Parathyroid adenoma (tissue), 2 donors: ENCODE measurements around the gene LRRC10.

Source experiments
- H2AFZ ChIP-seq: fragments of 300-600 bp; sonication (generic); one replicate; pipeline ENCODE4 v1.7.0; 2017; ENCODE audit warnings: antibody characterized with exemption, mild to moderate bottlenecking
- H3K27ac ChIP-seq: fragments of 300-600 bp; sonication (generic); one replicate; pipeline ENCODE4 v1.7.0; 2017
- H3K27me3 ChIP-seq: fragments of 300-600 bp; sonication (generic); one replicate; pipeline ENCODE4 v1.7.0; 2017; ENCODE audit warnings: low read length; ENCODE audit not compliant: control insufficient read depth, insufficient read depth
- H3K36me3 ChIP-seq: fragments of 300-600 bp; sonication (generic); one replicate; pipeline ENCODE4 v1.7.0; 2017; ENCODE audit warnings: low read length; ENCODE audit not compliant: control insufficient read depth, insufficient read depth
- H3K4me1 ChIP-seq: fragments of 300-600 bp; sonication (generic); one replicate; pipeline ENCODE4 v1.7.0; 2017; ENCODE audit warnings: control low read depth
- H3K4me2 ChIP-seq: fragments of 300-600 bp; sonication (generic); one replicate; pipeline ENCODE4 v1.7.0; 2017; ENCODE audit warnings: low read length
- H3K4me3 ChIP-seq: fragments of 300-600 bp; sonication (generic); one replicate; pipeline ENCODE4 v1.7.0; 2017; ENCODE audit warnings: low read depth, low read length
- H3K79me2 ChIP-seq: fragments of 300-600 bp; sonication (generic); one replicate; pipeline ENCODE4 v1.7.0; 2017; ENCODE audit warnings: control low read depth
- H3K9ac ChIP-seq: fragments of 300-600 bp; sonication (generic); one replicate; pipeline ENCODE4 v1.7.0; 2017; ENCODE audit warnings: mild to moderate bottlenecking
- H3K9me3 ChIP-seq: fragments of 300-600 bp; sonication (generic); one replicate; pipeline ENCODE4 v1.7.0; 2017; ENCODE audit warnings: low read length; ENCODE audit not compliant: control insufficient read depth
- TF ChIP-seq, protein P1 (sequence below): fragments of 300-600 bp; sonication (generic); IDR thresholded peaks from one replicate; pipeline ENCODE4 v1.7.0; 2017; ENCODE audit warnings: antibody characterized with exemption, mild to moderate bottlenecking
- donor health status: primary hyperparathyroidism.

Gene LRRC10

GRCh38 chr12:69621551-69621950 is 10.8 kb upstream of the LRRC10 start:
- H3K9me3 ChIP-seq: no peaks in the 10 kb centered on the region
- TF ChIP-seq, protein P1, sequence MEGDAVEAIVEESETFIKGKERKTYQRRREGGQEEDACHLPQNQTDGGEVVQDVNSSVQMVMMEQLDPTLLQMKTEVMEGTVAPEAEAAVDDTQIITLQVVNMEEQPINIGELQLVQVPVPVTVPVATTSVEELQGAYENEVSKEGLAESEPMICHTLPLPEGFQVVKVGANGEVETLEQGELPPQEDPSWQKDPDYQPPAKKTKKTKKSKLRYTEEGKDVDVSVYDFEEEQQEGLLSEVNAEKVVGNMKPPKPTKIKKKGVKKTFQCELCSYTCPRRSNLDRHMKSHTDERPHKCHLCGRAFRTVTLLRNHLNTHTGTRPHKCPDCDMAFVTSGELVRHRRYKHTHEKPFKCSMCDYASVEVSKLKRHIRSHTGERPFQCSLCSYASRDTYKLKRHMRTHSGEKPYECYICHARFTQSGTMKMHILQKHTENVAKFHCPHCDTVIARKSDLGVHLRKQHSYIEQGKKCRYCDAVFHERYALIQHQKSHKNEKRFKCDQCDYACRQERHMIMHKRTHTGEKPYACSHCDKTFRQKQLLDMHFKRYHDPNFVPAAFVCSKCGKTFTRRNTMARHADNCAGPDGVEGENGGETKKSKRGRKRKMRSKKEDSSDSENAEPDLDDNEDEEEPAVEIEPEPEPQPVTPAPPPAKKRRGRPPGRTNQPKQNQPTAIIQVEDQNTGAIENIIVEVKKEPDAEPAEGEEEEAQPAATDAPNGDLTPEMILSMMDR: no peak
- no peak overlapping the region for H3K9ac ChIP-seq
- no peak overlapping the region for H2AFZ ChIP-seq
- H3K27me3 ChIP-seq: no peaks in the 10 kb centered on the region
- H3K4me3 ChIP-seq: no peak overlapping the region
- H3K79me2 ChIP-seq: no peaks in the 10 kb centered on the region
- H3K4me1 ChIP-seq: no peaks in the 10 kb centered on the region
- no peak overlapping the region for H3K4me2 ChIP-seq
- no peak overlapping the region for H3K27ac ChIP-seq
- no peaks in the 10 kb centered on the region for H3K36me3 ChIP-seq

- Histone ChIP-seq H3K9ac (no peak overlapping the region), H3K4me2 (no peak overlapping the region), H3K27me3 (no peaks in the 10 kb centered on the region), H3K4me3 (no peak overlapping the region), H3K9me3 (no peaks in the 10 kb centered on the region), H3K4me1 (no peaks in the 10 kb centered on the region), H3K27ac (no peak overlapping the region), H3K79me2 (no peaks in the 10 kb centered on the region), H2AFZ (no peak overlapping the region), H3K36me3 (no peaks in the 10 kb centered on the region)
- TF ChIP-seq, protein P1: no peak
These were observed 10.2 kb upstream of the LRRC10 start for GRCh38 chr12:69620921-69621320.

- no peaks in the 10 kb centered on the region for H3K27me3 ChIP-seq
- H3K9me3 ChIP-seq: no peaks in the 10 kb centered on the region
- H3K4me3 ChIP-seq: no peak overlapping the region
- H3K9ac ChIP-seq: no peak overlapping the region
- no peaks in the 10 kb centered on the region for H3K36me3 ChIP-seq
- H2AFZ ChIP-seq: no peak overlapping the region
- H3K4me1 ChIP-seq: no peaks in the 10 kb centered on the region
- no peak overlapping the region for H3K27ac ChIP-seq
- TF ChIP-seq, protein P1: no peak
- H3K4me2 ChIP-seq: no peak overlapping the region
- no peaks in the 10 kb centered on the region for H3K79me2 ChIP-seq
These were observed 9.4 kb upstream of the LRRC10 start for GRCh38 chr12:69620077-69620476.

GRCh38 chr12:69619050-69619449 is 8.3 kb upstream of the LRRC10 start:
- no peaks in the 10 kb centered on the region for H3K79me2 ChIP-seq
- H2AFZ ChIP-seq: no peak overlapping the region
- no peaks in the 10 kb centered on the region for H3K9me3 ChIP-seq
- no peak overlapping the region for H3K27ac ChIP-seq
- no peaks in the 10 kb centered on the region for H3K4me1 ChIP-seq
- TF ChIP-seq, protein P1: no peak
- H3K36me3 ChIP-seq: no peaks in the 10 kb centered on the region
- peak overlapping the region; percentile 17 for H3K4me2 ChIP-seq
- no peak overlapping the region for H3K9ac ChIP-seq
- no peak overlapping the region for H3K4me3 ChIP-seq
- H3K27me3 ChIP-seq: no peaks in the 10 kb centered on the region

DNA sequence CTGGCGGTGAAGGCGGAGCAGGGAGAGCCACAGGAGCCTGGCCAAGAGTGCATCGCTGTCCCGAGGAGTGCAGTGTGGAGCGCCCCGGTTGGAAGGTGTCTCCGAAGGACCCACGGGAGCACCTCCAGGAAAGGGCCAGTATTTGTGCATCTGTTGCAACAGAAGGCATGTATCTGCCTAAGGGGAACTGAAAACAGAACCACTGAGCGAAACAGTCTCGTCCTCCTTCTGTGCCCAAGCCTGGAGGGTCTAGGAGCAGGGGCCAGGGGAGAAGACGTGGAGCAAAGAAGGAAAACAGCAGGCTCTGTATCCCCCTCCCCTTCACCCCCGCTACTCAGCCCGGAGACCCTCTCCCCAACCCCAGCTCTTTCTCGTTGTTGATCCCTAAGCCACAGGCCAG is 5.3 kb upstream of the LRRC10 start:
- TF ChIP-seq, protein P1: no peak
- H3K9me3 ChIP-seq: no peaks in the 10 kb centered on the region
- H3K79me2 ChIP-seq: no peaks in the 10 kb centered on the region
- H3K4me1 ChIP-seq: no peaks in the 10 kb centered on the region
- H2AFZ ChIP-seq: no peak overlapping the region
- H3K4me2 ChIP-seq: no peak overlapping the region
- H3K27me3 ChIP-seq: no peaks in the 10 kb centered on the region
- no peak overlapping the region for H3K27ac ChIP-seq
- H3K9ac ChIP-seq: no peak overlapping the region
- H3K4me3 ChIP-seq: no peak overlapping the region
- H3K36me3 ChIP-seq: no peaks in the 10 kb centered on the region
